Measurements from ENCODE around the gene ITPRID2. TPM values are rescaled to one million over a fixed set of nuclear protein-coding genes. Genes with fewer than 3 reads are reported as not detected.

Gene ITPRID2
- total and polyA plus RNA-seq, 2 of the 8 experiments (the other 6 are each of a cell fraction or from before 2014, with no cell fraction given) = 1.9 to 12.6 TPM

DNA sequence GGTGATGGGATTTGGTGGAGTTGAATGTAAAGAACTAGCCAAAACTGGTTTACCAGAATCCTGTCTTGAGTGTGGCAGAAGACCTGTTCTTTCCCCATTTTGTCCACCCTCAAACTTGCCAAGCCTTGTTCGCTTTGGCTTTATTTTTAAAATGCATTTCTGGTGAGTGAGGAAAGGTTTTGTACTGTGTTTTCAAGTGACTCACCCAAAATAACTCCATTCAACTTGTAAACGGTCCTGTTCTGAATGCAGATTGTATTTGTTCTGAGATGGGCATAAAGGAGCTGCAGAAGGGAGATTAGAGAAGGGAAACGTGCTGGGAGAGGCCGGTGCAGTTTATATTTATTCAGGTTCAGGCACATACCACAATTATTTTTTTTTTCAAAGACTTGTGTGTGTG is 5.3 kb upstream of the ITPRID2 start:
- Histone ChIP-seq H4K5ac (ENCODE audit: insufficient read length, low read depth, low read length) (no peak overlapping the region), H2AFZ (ENCODE audit: low read length) (no peak overlapping the region), H3K4me1 (replicated peaks in 1 of 4; ENCODE audit: control insufficient read depth in 3 of 4, insufficient read depth in 4 of 4, low read length in 3 of 4) (peaks cover 0 to 2% (median 0%) of the 10 kb centered on the region in 4 experiments; a peak in 1 of 7 replicates), H2BK5ac (ENCODE audit: low read depth, low read length) (no peak overlapping the region), H3K14ac (ENCODE audit: insufficient read length) (no peak overlapping the region), H2BK20ac (ENCODE audit: low read length) (no peak overlapping the region), H3K23ac (ENCODE audit: insufficient read length) (no peak overlapping the region), H3K56ac (replicated peaks; ENCODE audit: insufficient read length, low read depth, low read length) (no peak overlapping the region), H3K36me3 (ENCODE audit: control insufficient read depth in 2 of 4, insufficient read depth in 4 of 4, low read length in 3 of 4) (no peaks in the 10 kb centered on the region), H2BK120ac (replicated peaks; ENCODE audit: low read depth, low read length) (no peak overlapping the region), H3K9me3 (ENCODE audit: insufficient read depth in 2 of 2, low read depth in 1 of 2, low read length in 1 of 2) (no peaks in the 10 kb centered on the region), H3K27ac (ENCODE audit: low read depth, low read length) (no peak overlapping the region), H3K79me1 (ENCODE audit: low read depth, low read length) (no peaks in the 10 kb centered on the region), H2AK5ac (ENCODE audit: low read depth, low read length) (no peak overlapping the region), H2BK15ac (ENCODE audit: low read length) (no peak overlapping the region), H4K8ac (ENCODE audit: extremely low read depth, insufficient read depth, low read length) (no peak overlapping the region), H3K79me2 (ENCODE audit: control insufficient read depth in 1 of 2, insufficient read depth in 2 of 2, low read length in 2 of 2) (no peaks in the 10 kb centered on the region), H3K4me3 (ENCODE audit: extremely low read depth in 1 of 4, insufficient read depth in 2 of 4, low read depth in 3 of 4, low read length in 4 of 4) (no peak overlapping the region), H4K91ac (replicated peaks; ENCODE audit: insufficient read length, low read length) (no peak overlapping the region), H3K9ac (replicated peaks in 1 of 4; ENCODE audit: extremely low read depth in 1 of 4, low read depth in 3 of 4, low read length in 3 of 4) (no peak overlapping the region), H3K18ac (ENCODE audit: extremely low read depth, low read length) (no peak overlapping the region), H3K27me3 (replicated peaks in 1 of 4; ENCODE audit: control insufficient read depth in 3 of 4, extremely low read depth in 1 of 4, insufficient read depth in 3 of 4, low read length in 3 of 4) (no peaks in the 10 kb centered on the region), H3K4ac (replicated peaks; ENCODE audit: insufficient read length, low read depth, low read length) (no peak overlapping the region), H2BK12ac (ENCODE audit: low read depth, low read length) (no peak overlapping the region), H4K20me1 (replicated peaks in 1 of 2; ENCODE audit: control insufficient read depth in 1 of 2, insufficient read depth in 2 of 2, low read length in 2 of 2) (no peaks in the 10 kb centered on the region), H3K4me2 (ENCODE audit: insufficient read depth in 1 of 2, low read depth in 2 of 2, low read length in 2 of 2) (no peak overlapping the region), H3K23me2 (ENCODE audit: low read depth, low read length) (no peaks in the 10 kb centered on the region)
- no peak for DNase-seq (ENCODE audit: low read depth in 1 of 2, low spot score in 2 of 2)
- WGBS, 2 experiments (ENCODE audit: extremely low coverage in 1 of 2, insufficient coverage in 1 of 2, insufficient read length in 1 of 2, insufficient replicate concordance in 2 of 2, low coverage in 1 of 2, low lambda C conversion rate in 2 of 2, missing lambda C conversion rate in 1 of 2) = 81% methylated on average over 4 of the region's 4 CpGs; no CpG with 5 or more reads in 1 of the 2 experiments
- CTCF ChIA-PET (ENCODE audit: partially characterized antibody) = interaction anchor here (0.6 to 1.8 kb wide), 5 partner anchors 9 to 684 kb away, joined by 3 to 6 read pairs (median 3); no protein-coding TSS in a partner anchor
- POLR2A ChIA-PET (ENCODE audit: partially characterized antibody) = no interaction called here
- FAIRE-seq = no peak
- TF ChIP-seq, protein P1, sequence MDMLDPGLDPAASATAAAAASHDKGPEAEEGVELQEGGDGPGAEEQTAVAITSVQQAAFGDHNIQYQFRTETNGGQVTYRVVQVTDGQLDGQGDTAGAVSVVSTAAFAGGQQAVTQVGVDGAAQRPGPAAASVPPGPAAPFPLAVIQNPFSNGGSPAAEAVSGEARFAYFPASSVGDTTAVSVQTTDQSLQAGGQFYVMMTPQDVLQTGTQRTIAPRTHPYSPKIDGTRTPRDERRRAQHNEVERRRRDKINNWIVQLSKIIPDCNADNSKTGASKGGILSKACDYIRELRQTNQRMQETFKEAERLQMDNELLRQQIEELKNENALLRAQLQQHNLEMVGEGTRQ (IDR thresholded peaks at IDR 0.05; ENCODE audit: low read length) = no peak
- no peak for TF ChIP-seq SAP30 (IDR thresholded peaks at IDR 0.05; ENCODE audit: insufficient read depth, insufficient replicate concordance, low read length)
- no peak for TF ChIP-seq CHD2 (IDR thresholded peaks at IDR 0.05; ENCODE audit: low read length)
- no peak for TF ChIP-seq CHD1 (IDR thresholded peaks at IDR 0.05; ENCODE audit: low read depth, low read length)
- no peak for TF ChIP-seq HDAC2 (IDR thresholded peaks at IDR 0.05; ENCODE audit: borderline replicate concordance in 1 of 2, low read depth in 2 of 2, low read length in 2 of 2)
- no peak for TF ChIP-seq EP300 (IDR thresholded peaks at IDR 0.05; ENCODE audit: borderline replicate concordance in 1 of 2, low read depth in 2 of 2, low read length in 2 of 2)
- TF ChIP-seq, protein P2, sequence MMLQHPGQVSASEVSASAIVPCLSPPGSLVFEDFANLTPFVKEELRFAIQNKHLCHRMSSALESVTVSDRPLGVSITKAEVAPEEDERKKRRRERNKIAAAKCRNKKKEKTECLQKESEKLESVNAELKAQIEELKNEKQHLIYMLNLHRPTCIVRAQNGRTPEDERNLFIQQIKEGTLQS (IDR thresholded peaks at IDR 0.05; ENCODE audit: insufficient read depth, low read depth, low read length) = no peak
- no peak for TF ChIP-seq CBX5 (IDR thresholded peaks at IDR 0.05; ENCODE audit: low read depth, low read length)
- no peak for TF ChIP-seq TAF7 (optimal IDR thresholded peaks at IDR 0.05; ENCODE audit: borderline replicate concordance, low read depth, low read length)
- TF ChIP-seq SUZ12 (IDR thresholded peaks at IDR 0.05; ENCODE audit: low read length) = no peak
- TF ChIP-seq JUN (IDR thresholded peaks at IDR 0.05; ENCODE audit: low read depth, low read length) = no peak
- TF ChIP-seq TEAD4 (IDR thresholded peaks at IDR 0.05; ENCODE audit: low read depth, low read length) = no peak

Data from H1 (cell line).